Measurements from ENCODE around the gene PGBD4. TPM values are rescaled to one million over a fixed set of nuclear protein-coding genes. Genes with fewer than 3 reads are reported as not detected.

The PGBD4 gene
- total and polyA plus RNA-seq, 4 donors = 2.3 to 4.0 (median 2.7) TPM

Other genes with a start within 250 kb of the PGBD4 start
- 1 to 10 TPM; 2.3 to 3.9 TPM for gene CHRM5, start 133.6 kb upstream of the PGBD4 start, total RNA-seq
- gene CHRM5, start 133.6 kb upstream of the PGBD4 start, polyA plus RNA-seq (ENCODE audit: insufficient read length in 2 of 2) = 1 to 10 TPM; 1.2 TPM
- gene AVEN, start 62.9 kb upstream of the PGBD4 start, total RNA-seq = 10 to 100 TPM in 1 of 2 donors, 1 to 10 TPM in 1; 8.1 to 21.8 TPM
- 10 to 100 TPM; 16.6 to 17.5 TPM for gene AVEN, start 62.9 kb upstream of the PGBD4 start, polyA plus RNA-seq (ENCODE audit: insufficient read length in 2 of 2)
- gene EMC7, start 221 bp upstream of the PGBD4 start, total RNA-seq = 10 to 100 TPM; 40.5 to 47.1 TPM
- gene EMC7, start 221 bp upstream of the PGBD4 start, polyA plus RNA-seq (ENCODE audit: insufficient read length in 2 of 2) = 100 to 1,000 TPM in 1 of 2 donors, 10 to 100 TPM in 1; 97.4 to 101 TPM
- 10 to 100 TPM; 88.3 TPM for gene KATNBL1, start 108.0 kb downstream of the PGBD4 start, total RNA-seq
- 10 to 100 TPM; 67.5 to 86.8 TPM for gene KATNBL1, start 108.0 kb downstream of the PGBD4 start, polyA plus RNA-seq (ENCODE audit: insufficient read length in 2 of 2)
- 100 to 1,000 TPM; 102 to 121 TPM for gene EMC4, start 122.9 kb downstream of the PGBD4 start, total RNA-seq
- gene EMC4, start 122.9 kb downstream of the PGBD4 start, polyA plus RNA-seq (ENCODE audit: insufficient read length in 2 of 2) = 100 to 1,000 TPM; 136 to 137 TPM
- 10 to 100 TPM; 20.9 to 38.7 TPM for gene SLC12A6, start 235.7 kb downstream of the PGBD4 start, total RNA-seq
- gene SLC12A6, start 235.7 kb downstream of the PGBD4 start, polyA plus RNA-seq (ENCODE audit: insufficient read length in 2 of 2) = 10 to 100 TPM; 31.4 to 35.4 TPM
- 100 to 1,000 TPM in 1 of 2 donors, 10 to 100 TPM in 1; 71.7 to 177 TPM for gene NOP10, start 241.1 kb downstream of the PGBD4 start, total RNA-seq
- 100 to 1,000 TPM; 115 to 117 TPM for gene NOP10, start 241.1 kb downstream of the PGBD4 start, polyA plus RNA-seq (ENCODE audit: insufficient read length in 2 of 2)
- not detected for gene NUTM1, start 241.2 kb downstream of the PGBD4 start, total RNA-seq
- under 1 TPM in 1 of 2 donors, not detected in 1; 0.06 TPM for gene NUTM1, start 241.2 kb downstream of the PGBD4 start, polyA plus RNA-seq (ENCODE audit: insufficient read length in 2 of 2)

All from spinal cord (tissue), 4 donors.